Measurements from ENCODE around the gene TMEM134.

TMEM134 gene

DNA sequence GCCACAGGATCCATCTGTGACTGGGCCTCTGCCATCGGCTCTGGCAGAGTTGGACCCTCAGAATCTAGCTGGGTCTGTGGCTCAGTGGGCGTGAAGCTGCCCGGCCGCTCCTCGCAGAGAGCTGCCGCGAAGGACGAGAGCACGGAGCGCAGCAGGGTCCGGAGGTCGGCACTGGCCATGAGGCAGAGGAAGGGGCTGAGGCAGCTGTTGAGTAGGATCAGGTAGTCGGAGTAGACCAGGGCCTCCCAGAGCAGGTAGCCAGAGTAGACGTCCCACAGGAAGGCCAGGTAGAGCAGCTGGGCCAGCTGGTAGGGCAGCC is 17.4 kb downstream of the TMEM134 start:
- DNase-seq (ENCODE audit: low read depth), result no peak
- TF ChIP-seq, protein P1, sequence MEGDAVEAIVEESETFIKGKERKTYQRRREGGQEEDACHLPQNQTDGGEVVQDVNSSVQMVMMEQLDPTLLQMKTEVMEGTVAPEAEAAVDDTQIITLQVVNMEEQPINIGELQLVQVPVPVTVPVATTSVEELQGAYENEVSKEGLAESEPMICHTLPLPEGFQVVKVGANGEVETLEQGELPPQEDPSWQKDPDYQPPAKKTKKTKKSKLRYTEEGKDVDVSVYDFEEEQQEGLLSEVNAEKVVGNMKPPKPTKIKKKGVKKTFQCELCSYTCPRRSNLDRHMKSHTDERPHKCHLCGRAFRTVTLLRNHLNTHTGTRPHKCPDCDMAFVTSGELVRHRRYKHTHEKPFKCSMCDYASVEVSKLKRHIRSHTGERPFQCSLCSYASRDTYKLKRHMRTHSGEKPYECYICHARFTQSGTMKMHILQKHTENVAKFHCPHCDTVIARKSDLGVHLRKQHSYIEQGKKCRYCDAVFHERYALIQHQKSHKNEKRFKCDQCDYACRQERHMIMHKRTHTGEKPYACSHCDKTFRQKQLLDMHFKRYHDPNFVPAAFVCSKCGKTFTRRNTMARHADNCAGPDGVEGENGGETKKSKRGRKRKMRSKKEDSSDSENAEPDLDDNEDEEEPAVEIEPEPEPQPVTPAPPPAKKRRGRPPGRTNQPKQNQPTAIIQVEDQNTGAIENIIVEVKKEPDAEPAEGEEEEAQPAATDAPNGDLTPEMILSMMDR (IDR thresholded peaks at IDR 0.05; ENCODE audit: low read length, missing control alignments), result no peak

DNA sequence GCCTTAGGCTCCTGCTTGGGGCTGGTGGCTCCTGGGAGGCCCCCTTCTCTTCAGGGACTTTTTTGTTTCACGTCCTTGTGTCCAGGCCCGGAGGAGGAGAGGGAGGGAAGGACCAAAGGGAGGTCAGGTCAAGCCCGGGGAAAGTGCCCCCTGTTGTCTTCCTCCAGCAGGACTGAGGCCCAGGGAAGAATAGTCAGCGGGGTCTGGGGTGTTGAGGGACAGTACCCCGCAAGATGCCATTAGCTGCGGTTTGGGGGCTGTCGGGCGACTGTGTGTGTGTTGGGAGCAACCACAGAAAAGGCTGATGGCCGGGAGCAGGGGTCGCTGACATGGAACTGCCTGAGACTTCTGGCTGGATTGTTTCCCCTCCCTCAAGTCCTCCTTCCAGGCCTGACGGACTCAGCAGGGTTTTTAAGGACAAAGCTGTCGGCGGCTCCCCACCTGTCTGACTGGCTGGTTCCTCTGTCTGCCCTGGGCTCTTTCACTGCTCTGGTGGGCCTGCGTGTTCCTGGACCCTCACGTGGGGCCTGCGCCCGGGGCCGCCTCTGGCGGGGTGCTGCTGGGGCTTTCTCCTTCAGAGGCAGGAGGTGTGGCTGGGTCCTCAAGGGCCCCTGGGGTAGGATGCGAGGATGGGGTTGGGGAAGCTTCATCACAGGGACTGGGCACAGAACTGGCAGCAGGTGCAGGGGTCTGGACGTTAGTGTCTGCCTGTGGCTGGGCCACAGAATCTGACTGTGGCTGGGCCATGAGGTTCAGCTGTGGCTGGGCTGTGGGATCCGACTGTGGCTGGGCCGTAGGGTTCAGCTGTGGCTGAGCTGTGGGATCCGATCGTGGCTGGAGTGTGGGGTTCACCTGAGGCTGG is 18.0 kb downstream of the TMEM134 start:
- DNase-seq (ENCODE audit: low read depth), result no peak
- TF ChIP-seq, protein P1 (IDR thresholded peaks at IDR 0.05; ENCODE audit: low read length, missing control alignments), result no peak
- no peak overlapping the region for H3K4me3 ChIP-seq (replicated peaks; ENCODE audit: low read depth, low read length)

More for the DNA sequence above, 17.4 kb downstream of the TMEM134 start:
- H3K4me3 ChIP-seq (replicated peaks; ENCODE audit: low read depth, low read length), result no peak overlapping the region

DNA sequence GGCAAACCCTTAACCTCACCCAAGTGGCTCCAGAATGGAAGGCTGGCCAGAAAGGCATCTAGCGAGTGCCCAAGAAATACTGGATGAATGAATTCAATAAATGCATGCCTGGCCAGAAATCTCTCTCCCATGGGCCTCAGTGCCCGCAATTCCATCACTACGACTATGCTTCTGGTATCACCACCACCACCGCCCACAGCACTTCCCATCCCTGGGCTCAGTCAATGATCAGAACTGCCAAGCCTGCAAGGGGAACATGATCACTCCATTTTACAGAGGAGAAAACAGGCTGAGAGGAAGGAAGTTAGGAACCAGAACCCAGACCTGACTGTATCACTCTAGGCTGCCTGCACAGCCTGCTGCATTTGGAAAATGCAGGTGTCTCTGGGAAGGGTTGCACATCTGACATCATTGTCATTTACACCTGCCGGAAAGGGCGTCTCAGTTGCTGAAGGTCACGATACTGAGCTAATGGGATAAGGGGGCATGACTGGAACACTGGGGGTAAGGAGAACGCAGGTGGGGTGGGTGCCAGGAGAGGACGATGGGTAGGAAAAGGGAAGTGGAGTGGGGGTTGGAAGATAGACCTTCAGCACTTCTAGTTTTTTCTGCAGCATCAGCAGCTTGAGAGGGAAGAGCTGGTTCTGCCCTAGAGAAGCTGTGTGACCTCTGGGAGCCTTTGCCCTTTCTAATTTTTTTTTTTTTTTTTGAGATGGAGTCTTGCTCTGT is 19.8 kb downstream of the TMEM134 start:
- TF ChIP-seq, protein P1 (IDR thresholded peaks at IDR 0.05; ENCODE audit: low read length, missing control alignments), result no peak
- no peak for DNase-seq (ENCODE audit: low read depth)
- no peak overlapping the region for H3K4me3 ChIP-seq (replicated peaks; ENCODE audit: low read depth, low read length)

DNA sequence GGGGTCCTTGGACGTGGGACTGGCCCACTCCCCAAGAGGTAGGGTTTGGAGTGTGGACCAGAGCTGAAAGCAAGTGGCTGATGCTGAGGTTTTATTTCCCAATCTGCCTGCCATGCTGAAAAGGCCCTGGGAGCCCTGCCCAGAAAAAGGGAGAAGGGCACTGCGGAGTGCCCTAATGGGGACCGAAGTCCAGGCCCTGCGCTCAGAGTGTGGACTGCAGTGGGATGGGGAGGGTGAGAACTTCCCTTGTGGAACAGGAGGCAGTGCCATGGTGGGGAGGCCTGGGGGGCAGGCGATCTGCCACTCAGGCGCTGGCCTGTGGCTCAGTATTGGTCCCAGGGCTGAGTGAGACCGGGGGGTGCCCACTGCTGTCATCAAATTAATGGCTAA is 20.8 kb downstream of the TMEM134 start:
- TF ChIP-seq, protein P1 (IDR thresholded peaks at IDR 0.05; ENCODE audit: low read length, missing control alignments), result no peak
- H3K4me3 ChIP-seq (replicated peaks; ENCODE audit: low read depth, low read length), result no peak overlapping the region
- DNase-seq (ENCODE audit: low read depth), result no peak

DNA sequence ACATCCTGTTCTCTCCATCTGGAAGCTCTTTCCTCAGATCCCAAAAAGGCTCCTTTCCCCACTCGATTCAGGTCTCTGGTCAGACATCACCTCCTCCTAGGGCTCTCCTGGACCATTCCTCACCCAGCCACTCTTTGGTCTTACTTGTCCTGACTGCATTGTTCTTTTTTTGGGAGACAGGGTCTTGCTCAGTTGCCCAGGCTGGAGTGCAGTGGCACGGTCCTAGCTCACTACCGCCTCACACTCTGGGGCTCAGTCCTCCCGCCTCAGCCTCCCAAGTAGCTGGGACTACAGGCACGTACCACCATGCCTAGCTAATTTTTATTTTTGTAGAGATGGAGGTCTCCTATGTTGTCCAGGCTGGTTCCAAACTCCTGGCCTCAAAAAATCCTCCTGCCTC is 23.5 kb downstream of the TMEM134 start:
- no peak overlapping the region for H3K4me3 ChIP-seq (replicated peaks; ENCODE audit: low read depth, low read length)
- TF ChIP-seq, protein P1 (IDR thresholded peaks at IDR 0.05; ENCODE audit: low read length, missing control alignments), result no peak
- no peak for DNase-seq (ENCODE audit: low read depth)

DNA sequence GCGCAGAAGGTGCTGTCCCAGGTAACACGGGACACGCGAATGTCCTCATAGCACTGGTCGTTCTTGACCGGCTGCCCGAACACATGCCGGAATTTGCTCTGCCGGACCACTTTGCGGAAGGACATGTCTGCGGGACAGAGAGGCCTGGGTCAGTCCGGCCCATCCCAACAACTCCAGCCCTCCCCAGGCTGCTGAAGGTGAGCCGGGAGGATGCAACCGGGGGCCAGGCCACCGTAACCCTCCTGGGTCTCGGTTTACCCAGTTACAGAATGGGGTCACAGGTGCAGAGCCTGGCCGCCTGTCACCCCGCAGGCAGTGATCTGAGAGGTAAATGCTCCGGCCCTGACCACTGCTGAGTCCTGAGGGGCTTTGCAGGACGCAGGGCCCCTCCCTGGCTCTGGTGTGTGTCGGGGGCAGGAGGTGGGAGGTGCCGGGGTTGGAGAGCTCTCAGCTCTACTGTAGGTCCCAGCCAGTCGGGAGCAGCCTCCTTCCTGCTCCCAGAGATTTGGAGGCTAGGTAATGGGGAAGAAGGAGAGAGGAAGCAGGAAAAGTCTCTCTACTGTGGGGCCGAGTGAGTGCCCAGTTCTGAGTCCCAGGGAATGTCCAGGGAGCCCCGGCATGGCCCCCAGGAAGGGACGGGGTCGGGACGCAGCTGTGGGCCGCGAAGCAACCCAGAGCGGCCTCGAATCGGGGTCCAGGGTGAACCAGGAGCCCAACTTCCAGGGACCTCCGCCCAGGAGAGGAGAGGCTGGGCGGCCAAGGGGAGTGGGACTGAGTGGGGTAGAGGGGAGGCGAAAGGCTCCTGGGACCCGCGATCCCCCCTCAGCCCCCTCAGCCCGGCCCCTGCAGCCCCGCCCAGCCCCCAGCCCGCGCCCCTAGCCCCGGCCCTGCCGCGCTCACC is 26.3 kb downstream of the TMEM134 start:
- peak overlapping the region; percentile 84 for H3K4me3 ChIP-seq (replicated peaks; ENCODE audit: low read depth, low read length)
- DNase-seq (ENCODE audit: low read depth), result no peak
- TF ChIP-seq, protein P1 (IDR thresholded peaks at IDR 0.05; ENCODE audit: low read length, missing control alignments), result no peak

Data from fibroblast of pulmonary artery (primary cell).